CD14-positive monocyte (primary cell): ENCODE data around the gene ALG10. TPM values are rescaled to one million over a fixed set of nuclear protein-coding genes. Genes with fewer than 3 reads are reported as not detected.

ENCODE experiments used
- DNase-seq, 3 donors: peaks; one replicate each; pipeline ENCODE4 v3.0.0-alpha.2; 2011 to 2022
- H2AFZ ChIP-seq: 2 replicates; pipeline ENCODE4 v1.6.0; 2012; ENCODE audit warnings: mild to moderate bottlenecking, low read depth, low read length, inconsistent platforms; ENCODE audit not compliant: insufficient read depth, poor library complexity, severe bottlenecking
- H3K27ac ChIP-seq, 2 donors: 1 replicate in 1 of 2; 2 replicates in 1 of 2; pipeline ENCODE4 v1.5.1; 2012 to 2013; ENCODE audit warnings: low read length in 2 of 2, control low read depth in 1 of 2, inconsistent platforms in 1 of 2, low read depth in 1 of 2, mild to moderate bottlenecking in 1 of 2
- H3K27me3 ChIP-seq, 2 donors: one replicate each; pipeline versions ENCODE4 v1.6.0 to v1.6.1; 2011 to 2013; ENCODE audit warnings: low read length in 2 of 2; ENCODE audit not compliant: control insufficient read depth in 2 of 2, insufficient read depth in 2 of 2
- H3K36me3 ChIP-seq, 2 donors: replicated peaks in 1 of 2; 1 replicate in 1 of 2; 2 replicates in 1 of 2; pipeline versions ENCODE4 v1.5.1 to v1.6.1; 2012 to 2013; ENCODE audit warnings: low read length in 2 of 2, control low read depth in 1 of 2, inconsistent platforms in 1 of 2, mild to moderate bottlenecking in 1 of 2; ENCODE audit not compliant: insufficient read depth in 2 of 2, control insufficient read depth in 1 of 2
- H3K4me1 ChIP-seq, 2 donors: 1 replicate in 1 of 2; 2 replicates in 1 of 2; pipeline versions ENCODE4 v1.5.1 to v1.6.1; 2012 to 2013; ENCODE audit warnings: low read length in 2 of 2, control low read depth in 1 of 2, inconsistent platforms in 1 of 2, mild to moderate bottlenecking in 1 of 2, moderate library complexity in 1 of 2; ENCODE audit not compliant: insufficient read depth in 2 of 2, control insufficient read depth in 1 of 2
- H3K4me2 ChIP-seq: replicated peaks from 2 replicates; pipeline ENCODE3; 2012; ENCODE audit warnings: low read length, moderate library complexity, mild to moderate bottlenecking; ENCODE audit not compliant: poor library complexity, severe bottlenecking; ENCODE audit errors: extremely low read depth
- H3K4me3 ChIP-seq, 3 experiments: fragments of 200-600 bp in 1 of 3; sonication (generic) in 1 of 3; replicated peaks in 1 of 3; 1 replicate in 2 of 3; 2 replicates in 1 of 3; pipeline ENCODE4 v1.5.1; 2011 to 2013; ENCODE audit warnings: low read length in 3 of 3, mild to moderate bottlenecking in 3 of 3, control low read depth in 2 of 3, low read depth in 2 of 3, inconsistent platforms in 1 of 3, moderate library complexity in 1 of 3
- H3K79me2 ChIP-seq: 2 replicates; pipeline ENCODE4 v1.6.0; 2012; ENCODE audit warnings: mild to moderate bottlenecking, control low read depth, inconsistent platforms, low read length, moderate library complexity; ENCODE audit not compliant: insufficient read depth
- H3K9ac ChIP-seq: 2 replicates; pipeline ENCODE4 v1.6.0; 2017; ENCODE audit warnings: low read length, mild to moderate bottlenecking; ENCODE audit not compliant: insufficient read depth, poor library complexity, severe bottlenecking
- H3K9me3 ChIP-seq, 2 donors: replicated peaks in 1 of 2; 1 replicate in 1 of 2; 2 replicates in 1 of 2; pipeline versions ENCODE4 v1.5.1 to v1.6.1; 2012 to 2013; ENCODE audit warnings: low read length in 2 of 2, control low read depth in 1 of 2; ENCODE audit not compliant: control insufficient read depth in 1 of 2, insufficient read depth in 1 of 2
- H4K20me1 ChIP-seq: 2 replicates; pipeline ENCODE4 v1.6.0; 2012; ENCODE audit warnings: mild to moderate bottlenecking, low read length, control low read depth, moderate library complexity; ENCODE audit not compliant: insufficient read depth
- H3K27ac Mint-ChIP-seq, 7 donors: one replicate each; pipeline ENCODE4 v1.8.0; 2020; ENCODE audit warnings: mild to moderate bottlenecking in 7 of 7, mixed read lengths in 7 of 7, moderate library complexity in 6 of 7, inconsistent platforms in 2 of 7
- H3K27me3 Mint-ChIP-seq, 3 donors: one replicate each; pipeline ENCODE4 v1.8.0; 2021 to 2022; ENCODE audit warnings: low read depth in 3 of 3, mild to moderate bottlenecking in 3 of 3, mixed read lengths in 3 of 3, moderate library complexity in 3 of 3, inconsistent platforms in 1 of 3
- H3K36me3 Mint-ChIP-seq, 2 donors: one replicate each; pipeline ENCODE4 v1.8.0; 2020; ENCODE audit warnings: mixed read lengths in 2 of 2, inconsistent platforms in 1 of 2, mild to moderate bottlenecking in 1 of 2
- H3K4me1 Mint-ChIP-seq: one replicate; pipeline ENCODE4 v1.8.0; 2020; ENCODE audit warnings: mild to moderate bottlenecking, mixed read lengths
- H3K4me3 Mint-ChIP-seq, 2 donors: one replicate each; pipeline ENCODE4 v1.8.0; 2020; ENCODE audit warnings: mild to moderate bottlenecking in 2 of 2, mixed read lengths in 2 of 2, moderate library complexity in 1 of 2
- H3K9me3 Mint-ChIP-seq, 7 donors: one replicate each; pipeline ENCODE4 v1.8.0; 2020 to 2022; ENCODE audit warnings: mixed read lengths in 7 of 7, mild to moderate bottlenecking in 6 of 7, moderate library complexity in 6 of 7, inconsistent platforms in 2 of 7
- CTCF ChIP-seq: fragments of 200-600 bp; IDR thresholded peaks from one replicate; pipeline ENCODE4 v1.8.0; 2022; ENCODE audit warnings: antibody characterized with exemption, mild to moderate bottlenecking
- WGBS: methylation state at CpG from one replicate; pipeline ENCODE4 v1.1.5; 2013; ENCODE audit warnings: missing lambda C conversion rate; ENCODE audit not compliant: insufficient coverage; 5-methylcytosine and 5-hydroxymethylcytosine counted together
- intact Hi-C, 2 donors: fragments of 100-400 bp; cut with micrococcal nuclease; formaldehyde crosslinking; loops; one replicate each; pipeline versions ENCODE4 v1.15.0 to v1.15.1; 2023
- polyA plus RNA-seq, 3 donors: library from polyadenylated mRNA; depleted of rRNA in 1 of 3; unstranded in 2 of 3; stranded (reverse) in 1 of 3; fragments of 300-500 nt in 2 of 3; fragments of >200 nt in 1 of 3; fragmentation: Illumina TruSeq in 2 of 3; gene quantifications; 1 replicate in 2 of 3; 2 replicates in 1 of 3; pipeline ENCODE4 v1.2.3, GENCODE V29; 2012 to 2021

Gene ALG10
- polyA plus RNA-seq, 3 donors: 1.5 to 2.0 (median 1.6) TPM

GRCh38 chr12:34048714-34049113, 26.4 kb downstream of the ALG10 start:
- Histone ChIP-seq H3K4me3 (no peak overlapping the region), H3K9me3 (peaks cover 19% of the 10 kb centered on the region in 2 donors), H2AFZ (no peak overlapping the region), H3K36me3 (no peaks in the 10 kb centered on the region), H3K4me2 (no peak overlapping the region), H3K27me3 (no peaks in the 10 kb centered on the region), H3K4me1 (no peaks in the 10 kb centered on the region), H3K9ac (no peak overlapping the region), H3K79me2 (no peaks in the 10 kb centered on the region), H3K27ac (no peak overlapping the region), H4K20me1 (no peaks in the 10 kb centered on the region)
- no peak for DNase-seq
- no peaks in the 10 kb centered on the region for H3K36me3 Mint-ChIP-seq
- H3K4me1 Mint-ChIP-seq: no peaks in the 10 kb centered on the region
- TF ChIP-seq CTCF: no peak
- no peak overlapping the region for H3K4me3 Mint-ChIP-seq
- intact Hi-C loops: no loop called here
- H3K9me3 Mint-ChIP-seq: peaks cover 14 to 34% (median 25%) of the 10 kb centered on the region in 7 donors
- WGBS: 100% methylated on average over 2 of the region's 2 CpGs
- peaks cover 0 to 2% (median 0%) of the 10 kb centered on the region in 3 donors for H3K27me3 Mint-ChIP-seq
- H3K27ac Mint-ChIP-seq: no peak overlapping the region

GRCh38 chr12:34051486-34051885, 29.2 kb downstream of the ALG10 start:
- WGBS: no CpG with 5 or more reads among the region's 1 CpG
- no peak for TF ChIP-seq CTCF
- peaks cover 0 to 2% (median 0%) of the 10 kb centered on the region in 3 donors for H3K27me3 Mint-ChIP-seq
- no peaks in the 10 kb centered on the region for H3K4me1 Mint-ChIP-seq
- Histone ChIP-seq H3K4me1 (no peaks in the 10 kb centered on the region), H3K9ac (no peak overlapping the region), H3K9me3 (peaks cover 19% of the 10 kb centered on the region in 2 donors), H2AFZ (no peak overlapping the region), H3K79me2 (no peaks in the 10 kb centered on the region), H3K27ac (no peak overlapping the region), H4K20me1 (no peaks in the 10 kb centered on the region), H3K27me3 (no peaks in the 10 kb centered on the region), H3K4me2 (no peak overlapping the region), H3K4me3 (no peak overlapping the region), H3K36me3 (no peaks in the 10 kb centered on the region)
- intact Hi-C loops: no loop called here
- H3K4me3 Mint-ChIP-seq: no peak overlapping the region
- H3K27ac Mint-ChIP-seq: no peak overlapping the region
- no peak for DNase-seq
- no peaks in the 10 kb centered on the region for H3K36me3 Mint-ChIP-seq
- peaks cover 14 to 34% (median 25%) of the 10 kb centered on the region in 7 donors for H3K9me3 Mint-ChIP-seq
